ENCODE measurements around the gene JMJD4. TPM values are rescaled to one million over a fixed set of nuclear protein-coding genes. Genes with fewer than 3 reads are reported as not detected.

JMJD4 gene
- total RNA-seq, 1 experiment from 2014 or later, result 24.4 TPM

DNA sequence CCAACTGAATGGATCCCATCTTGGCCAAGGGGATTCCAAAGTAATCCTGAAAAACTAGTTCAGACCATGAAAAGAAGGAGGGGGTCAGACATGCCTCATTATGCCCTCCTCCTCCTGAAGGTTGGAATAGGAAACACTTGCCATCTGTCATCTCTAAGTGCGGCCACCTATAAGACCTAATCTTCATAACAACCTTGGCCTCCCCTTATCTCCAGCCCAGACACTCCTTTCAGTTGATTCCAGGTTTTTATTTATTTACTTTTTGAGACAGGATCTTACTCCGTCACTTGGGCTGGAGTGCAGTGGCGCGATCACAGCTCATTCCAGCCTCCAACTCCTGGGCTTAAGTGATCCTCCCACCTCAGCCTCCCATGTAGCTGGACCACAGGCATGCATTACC lies 19.9 kb upstream of the JMJD4 start:
- H3K56ac ChIP-seq (ENCODE audit: insufficient read length, low read depth, low read length), result no peak overlapping the region
- H2BK15ac ChIP-seq (ENCODE audit: low read depth, low read length), result no peak overlapping the region
- no peak overlapping the region for H2BK20ac ChIP-seq (ENCODE audit: low read depth, low read length, poor library complexity, severe bottlenecking)
- peaks cover 11 to 43% (median 32%) of the 10 kb centered on the region in 3 experiments for H3K36me3 Mint-ChIP-seq (ENCODE audit: insufficient read depth in 1 of 3, low read depth in 3 of 3)
- H3K4me2 ChIP-seq (ENCODE audit: insufficient read depth, insufficient read length, low read length), result no peak overlapping the region
- H3K27me3 Mint-ChIP-seq (ENCODE audit: low read depth), result no peaks in the 10 kb centered on the region
- H3K23ac ChIP-seq (ENCODE audit: insufficient read length, low read depth, low read length), result no peak overlapping the region
- no peaks in the 10 kb centered on the region for H3K9me3 Mint-ChIP-seq
- peaks cover 2% of the 10 kb centered on the region; the same call in 1 of the 2 replicates for H3K79me2 ChIP-seq (ENCODE audit: insufficient read depth, low read length)
- no peak overlapping the region for H4K91ac ChIP-seq (ENCODE audit: insufficient read length, low read depth, low read length)
- peaks cover 0 to 7% of the 10 kb centered on the region in 2 experiments; a peak in 1 of 4 replicates for H3K4me1 Mint-ChIP-seq
- no peak overlapping the region for H2BK12ac ChIP-seq (ENCODE audit: insufficient read length, low read depth, low read length)
- no CpG with 5 or more reads among the region's 4 CpGs for WGBS (ENCODE audit: extremely low coverage, insufficient read length, low lambda C conversion rate)
- no peak overlapping the region for H3K27ac Mint-ChIP-seq
- H4K5ac ChIP-seq (ENCODE audit: insufficient read length, low read depth, low read length), result no peak overlapping the region
- no peak overlapping the region for H3K18ac ChIP-seq (ENCODE audit: insufficient read length, low read depth, low read length)
- TF ChIP-seq, protein P1, sequence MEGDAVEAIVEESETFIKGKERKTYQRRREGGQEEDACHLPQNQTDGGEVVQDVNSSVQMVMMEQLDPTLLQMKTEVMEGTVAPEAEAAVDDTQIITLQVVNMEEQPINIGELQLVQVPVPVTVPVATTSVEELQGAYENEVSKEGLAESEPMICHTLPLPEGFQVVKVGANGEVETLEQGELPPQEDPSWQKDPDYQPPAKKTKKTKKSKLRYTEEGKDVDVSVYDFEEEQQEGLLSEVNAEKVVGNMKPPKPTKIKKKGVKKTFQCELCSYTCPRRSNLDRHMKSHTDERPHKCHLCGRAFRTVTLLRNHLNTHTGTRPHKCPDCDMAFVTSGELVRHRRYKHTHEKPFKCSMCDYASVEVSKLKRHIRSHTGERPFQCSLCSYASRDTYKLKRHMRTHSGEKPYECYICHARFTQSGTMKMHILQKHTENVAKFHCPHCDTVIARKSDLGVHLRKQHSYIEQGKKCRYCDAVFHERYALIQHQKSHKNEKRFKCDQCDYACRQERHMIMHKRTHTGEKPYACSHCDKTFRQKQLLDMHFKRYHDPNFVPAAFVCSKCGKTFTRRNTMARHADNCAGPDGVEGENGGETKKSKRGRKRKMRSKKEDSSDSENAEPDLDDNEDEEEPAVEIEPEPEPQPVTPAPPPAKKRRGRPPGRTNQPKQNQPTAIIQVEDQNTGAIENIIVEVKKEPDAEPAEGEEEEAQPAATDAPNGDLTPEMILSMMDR (conservative IDR thresholded peaks at IDR 0.05), result no peak
- H2BK120ac ChIP-seq (ENCODE audit: low read depth, low read length, poor library complexity, severe bottlenecking), result no peak overlapping the region
- H2BK5ac ChIP-seq (ENCODE audit: insufficient read length, low read length), result no peak overlapping the region
- no peaks in the 10 kb centered on the region for H3K23me2 ChIP-seq (ENCODE audit: insufficient read length, low read depth, low read length, poor library complexity, severe bottlenecking)
- H2AFZ ChIP-seq (ENCODE audit: low read length), result no peak overlapping the region
- no peaks in the 10 kb centered on the region for H3K4me1 ChIP-seq (ENCODE audit: insufficient read depth, low read length)
- DNase-seq, result no peak
- H3K27ac ChIP-seq (ENCODE audit: insufficient read length, low read depth, low read length), result no peak overlapping the region
- H3K9me3 ChIP-seq (ENCODE audit: control insufficient read depth, low read depth, low read length), result no peaks in the 10 kb centered on the region
- H3K9ac ChIP-seq (ENCODE audit: extremely low read depth, insufficient read length, low read length), result no peak overlapping the region
- H4K20me1 ChIP-seq (ENCODE audit: control insufficient read depth, insufficient read depth, insufficient read length), result no peaks in the 10 kb centered on the region
- H3K14ac ChIP-seq (ENCODE audit: insufficient read depth, low read length), result no peak overlapping the region
- H4K8ac ChIP-seq (replicated peaks; ENCODE audit: insufficient read length, low read depth, low read length), result no peak overlapping the region
- no peak overlapping the region for H3K4ac ChIP-seq (ENCODE audit: low read depth, low read length)
- H2AK5ac ChIP-seq (ENCODE audit: insufficient read length, low read length), result no peak overlapping the region
- H3K27me3 ChIP-seq (ENCODE audit: insufficient read depth, low read length), result no peaks in the 10 kb centered on the region
- H3T11ph ChIP-seq (ENCODE audit: low read length), result no peak overlapping the region
- H3K79me1 ChIP-seq (ENCODE audit: insufficient read depth, low read depth, low read length, poor library complexity, severe bottlenecking), result peaks cover 4% of the 10 kb centered on the region
- no peak overlapping the region for H3K4me3 Mint-ChIP-seq

Measured in H9 (cell line).